Peyer's patch (tissue), 4 donors: ENCODE data around the gene ZNF33A. TPM values are rescaled to one million over a fixed set of nuclear protein-coding genes. Genes with fewer than 3 reads are reported as not detected.

Source experiments
- DNase-seq, 3 donors: peaks; one replicate each; pipeline ENCODE4 v3.0.0-alpha.2; 2017 to 2019
- H3K27ac ChIP-seq, 4 donors: fragments of 200-600 bp; sonication (generic); one replicate each; pipeline ENCODE4 v1.5.1; 2016 to 2019
- H3K27me3 ChIP-seq, 2 donors: fragments of 200-600 bp; sonication (generic); one replicate each; pipeline ENCODE4 v1.5.1; 2019
- H3K36me3 ChIP-seq, 3 donors: fragments of 200-600 bp; sonication (generic); one replicate each; pipeline ENCODE4 v1.5.1; 2016 to 2019
- H3K4me1 ChIP-seq, 4 donors: fragments of 200-600 bp; sonication (generic); one replicate each; pipeline ENCODE4 v1.5.1; 2016 to 2019
- H3K4me3 ChIP-seq, 4 donors: fragments of 200-600 bp; sonication (generic); 1 replicate in 3 of 4; 2 replicates in 1 of 4; pipeline ENCODE4 v1.5.1; 2016 to 2019; ENCODE audit warnings: mild to moderate bottlenecking in 1 of 4
- H3K9me3 ChIP-seq, 4 donors: fragments of 200-600 bp; sonication (generic); one replicate each; pipeline ENCODE4 v1.5.1; 2016 to 2019; ENCODE audit warnings: mild to moderate bottlenecking in 1 of 4
- POLR2A ChIP-seq, 2 donors: fragments of 450-650 bp; IDR thresholded peaks; one replicate each; pipeline ENCODE4 v1.5.1; 2017; ENCODE audit warnings: antibody characterized with exemption in 2 of 2, mild to moderate bottlenecking in 2 of 2, moderate library complexity in 2 of 2
- total RNA-seq, 4 donors: library from RNA; depleted of rRNA; stranded (reverse); fragments of >200 nt; gene quantifications; one replicate each; pipeline ENCODE4 v1.1.0, GENCODE V29; 2016
- TF ChIP-seq, protein P1 (sequence below), 6 experiments: fragments of 450-650 bp in 4 of 6; fragments of 200-600 bp in 2 of 6; sonication (generic) in 1 of 6; IDR thresholded peaks; one replicate each; pipeline ENCODE4 v1.5.1; 2017 to 2019; ENCODE audit warnings: antibody characterized with exemption in 6 of 6, mild to moderate bottlenecking in 3 of 6, moderate library complexity in 1 of 6

ZNF33A gene
- 10 to 100 TPM; 33.8 to 62.3 (median 37.4) TPM for total RNA-seq

DNA sequence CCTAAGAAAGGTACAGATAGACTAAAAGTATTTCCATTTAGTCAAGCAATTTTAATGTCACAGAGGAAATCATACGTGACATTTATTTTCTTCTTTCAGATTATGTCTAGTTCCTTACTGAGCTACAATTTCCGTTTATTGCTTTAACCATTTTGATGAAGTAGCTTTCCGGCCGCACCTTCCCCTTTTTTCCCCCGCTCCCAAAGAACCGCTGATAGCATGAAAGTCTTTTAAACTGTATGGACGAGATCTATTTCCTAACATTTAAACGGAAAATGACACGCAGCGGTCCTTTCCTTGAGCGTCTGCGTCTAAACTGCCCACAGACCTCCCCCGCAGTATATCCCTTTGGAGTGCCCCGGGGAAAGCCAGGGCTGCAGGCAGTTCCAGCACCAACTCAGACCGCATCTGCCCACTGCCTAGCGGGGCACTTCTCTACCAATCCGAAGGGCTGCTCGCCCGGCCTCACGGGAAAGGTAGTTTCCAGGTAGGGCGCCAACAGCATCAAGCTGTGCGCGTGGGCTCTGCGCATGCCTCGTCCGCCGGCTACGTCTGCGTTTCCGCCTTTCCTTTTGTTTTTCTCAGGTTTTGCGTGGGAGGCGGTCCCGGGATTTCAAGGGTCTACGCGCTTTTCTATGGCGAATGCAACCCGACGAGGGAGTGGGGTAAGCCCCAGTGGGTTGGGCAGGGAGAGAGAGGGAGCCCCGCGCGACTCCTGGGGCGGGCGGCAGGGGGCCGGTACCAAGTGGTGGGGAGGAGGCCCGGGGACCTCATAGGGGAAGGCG lies at the start of gene ZNF33A:
Gene ZNF33A (plus strand): TSS at position 557 of the 785 bp plus-strand sequence. CDS start 1,667 bp downstream, outside the sequence.
- TF ChIP-seq POLR2A (IDR thresholded peaks at IDR 0.05): peak; percentile 37 to 59
- TF ChIP-seq, protein P1, sequence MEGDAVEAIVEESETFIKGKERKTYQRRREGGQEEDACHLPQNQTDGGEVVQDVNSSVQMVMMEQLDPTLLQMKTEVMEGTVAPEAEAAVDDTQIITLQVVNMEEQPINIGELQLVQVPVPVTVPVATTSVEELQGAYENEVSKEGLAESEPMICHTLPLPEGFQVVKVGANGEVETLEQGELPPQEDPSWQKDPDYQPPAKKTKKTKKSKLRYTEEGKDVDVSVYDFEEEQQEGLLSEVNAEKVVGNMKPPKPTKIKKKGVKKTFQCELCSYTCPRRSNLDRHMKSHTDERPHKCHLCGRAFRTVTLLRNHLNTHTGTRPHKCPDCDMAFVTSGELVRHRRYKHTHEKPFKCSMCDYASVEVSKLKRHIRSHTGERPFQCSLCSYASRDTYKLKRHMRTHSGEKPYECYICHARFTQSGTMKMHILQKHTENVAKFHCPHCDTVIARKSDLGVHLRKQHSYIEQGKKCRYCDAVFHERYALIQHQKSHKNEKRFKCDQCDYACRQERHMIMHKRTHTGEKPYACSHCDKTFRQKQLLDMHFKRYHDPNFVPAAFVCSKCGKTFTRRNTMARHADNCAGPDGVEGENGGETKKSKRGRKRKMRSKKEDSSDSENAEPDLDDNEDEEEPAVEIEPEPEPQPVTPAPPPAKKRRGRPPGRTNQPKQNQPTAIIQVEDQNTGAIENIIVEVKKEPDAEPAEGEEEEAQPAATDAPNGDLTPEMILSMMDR (IDR thresholded peaks at IDR 0.05): peak in 1 of 6 experiments; percentile 16
- peaks cover 0 to 12% (median 0%) of the 10 kb centered on the region in 3 donors for H3K36me3 ChIP-seq
- peak within 1 kb of the TSS; percentile 79 to 91 (median 86) for H3K4me3 ChIP-seq
- no peaks in the 10 kb centered on the region for H3K27me3 ChIP-seq
- DNase-seq: peak; percentile 94 to 97 (median 94)
- H3K4me1 ChIP-seq: peaks cover 0 to 10% (median 0%) of the 10 kb centered on the region in 4 donors
- no peaks in the 10 kb centered on the region for H3K9me3 ChIP-seq
- H3K27ac ChIP-seq: peak within 1 kb of the TSS; percentile 98 to 100 (median 99)

DNA sequence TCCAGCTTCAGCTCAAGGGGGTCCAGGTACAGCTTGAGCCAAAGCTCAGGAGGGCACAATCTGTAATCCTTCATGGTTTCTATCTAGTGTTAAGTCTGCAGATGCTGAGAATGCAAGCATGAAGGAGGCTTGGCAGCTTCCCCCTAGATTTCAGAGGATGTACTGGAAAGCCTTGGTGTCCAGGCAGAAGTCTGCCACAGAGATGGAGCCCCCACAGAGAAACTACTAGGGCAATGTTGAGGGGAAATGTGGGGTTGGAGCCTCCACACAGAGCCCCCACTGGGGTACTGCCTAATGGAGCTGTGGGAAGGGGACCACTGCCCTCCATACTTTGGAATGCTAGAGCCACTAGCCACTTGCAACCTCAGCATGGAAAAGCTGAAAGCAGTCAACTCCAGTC lies 45.5 kb upstream of the ZNF33A start:
- H3K9me3 ChIP-seq: peaks cover 0 to 9% (median 0%) of the 10 kb centered on the region in 4 donors
- H3K27ac ChIP-seq: no peak overlapping the region
- no peak for DNase-seq
- TF ChIP-seq, protein P1 (IDR thresholded peaks at IDR 0.05): no peak
- TF ChIP-seq POLR2A (IDR thresholded peaks at IDR 0.05): no peak
- H3K4me3 ChIP-seq: no peak overlapping the region
- H3K4me1 ChIP-seq: no peaks in the 10 kb centered on the region
- H3K27me3 ChIP-seq: no peaks in the 10 kb centered on the region
- peaks cover 0 to 12% (median 0%) of the 10 kb centered on the region in 3 donors for H3K36me3 ChIP-seq

DNA sequence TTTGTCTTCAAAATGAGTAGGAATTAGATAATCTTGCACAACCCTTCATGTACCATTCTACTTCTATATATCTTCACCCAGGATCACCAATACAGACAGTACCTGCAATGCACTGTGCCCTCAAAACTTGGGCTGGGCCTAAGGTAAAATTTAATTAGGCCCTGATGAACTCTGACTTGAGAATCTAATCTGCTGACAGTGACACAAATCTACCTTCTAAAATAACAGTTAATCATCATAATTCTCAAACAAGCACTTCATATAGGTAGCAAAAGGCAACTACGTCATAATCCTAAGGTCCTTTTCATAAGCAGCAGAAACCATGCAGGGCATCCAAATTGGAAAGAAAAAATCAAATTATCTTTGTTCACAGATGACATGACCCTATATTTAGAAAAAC lies 38.1 kb upstream of the ZNF33A start:
- Histone ChIP-seq H3K4me3 (no peak overlapping the region), H3K27ac (no peak overlapping the region), H3K9me3 (no peaks in the 10 kb centered on the region), H3K36me3 (peaks cover 0 to 12% (median 0%) of the 10 kb centered on the region in 3 donors), H3K4me1 (no peaks in the 10 kb centered on the region), H3K27me3 (no peaks in the 10 kb centered on the region)
- DNase-seq: no peak
- TF ChIP-seq POLR2A (IDR thresholded peaks at IDR 0.05): no peak
- TF ChIP-seq, protein P1 (IDR thresholded peaks at IDR 0.05): no peak

DNA sequence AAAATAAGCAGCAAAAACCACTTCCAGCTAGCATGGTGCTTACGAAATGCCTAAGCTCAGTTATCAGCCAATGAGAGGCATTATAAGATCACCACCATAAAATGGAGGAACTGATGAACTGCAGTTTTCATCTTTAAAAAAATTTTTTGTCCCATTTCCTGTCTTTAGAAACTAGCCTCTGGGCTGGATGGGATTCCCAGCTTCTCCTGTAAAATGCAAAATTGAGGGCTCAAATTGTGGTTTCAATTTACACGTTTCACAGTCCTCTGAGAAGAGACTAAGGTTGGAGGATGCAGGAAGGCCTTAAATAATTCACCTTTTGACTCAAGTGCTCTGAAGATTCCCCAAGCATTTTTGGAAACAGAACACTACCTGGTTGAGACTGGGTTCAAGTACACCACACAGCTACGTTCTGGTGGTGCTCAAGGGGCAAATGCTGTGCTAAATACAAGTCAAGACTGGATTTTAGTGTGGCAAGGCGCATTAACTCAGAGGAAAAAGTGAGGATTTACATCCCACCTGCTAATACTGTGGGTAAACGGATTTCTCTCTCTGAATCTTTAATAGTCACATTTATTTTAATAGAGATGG lies 35.0 kb upstream of the ZNF33A start:
- Histone ChIP-seq H3K9me3 (no peaks in the 10 kb centered on the region), H3K4me1 (no peaks in the 10 kb centered on the region), H3K4me3 (peak overlapping the region; percentile 71 to 99 (median 78)), H3K27me3 (no peaks in the 10 kb centered on the region), H3K36me3 (peaks cover 0 to 7% (median 0%) of the 10 kb centered on the region in 3 donors), H3K27ac (peak overlapping the region; percentile 97 to 99 (median 98))
- no peak for DNase-seq
- TF ChIP-seq, protein P1 (IDR thresholded peaks at IDR 0.05): no peak
- no peak for TF ChIP-seq POLR2A (IDR thresholded peaks at IDR 0.05)

DNA sequence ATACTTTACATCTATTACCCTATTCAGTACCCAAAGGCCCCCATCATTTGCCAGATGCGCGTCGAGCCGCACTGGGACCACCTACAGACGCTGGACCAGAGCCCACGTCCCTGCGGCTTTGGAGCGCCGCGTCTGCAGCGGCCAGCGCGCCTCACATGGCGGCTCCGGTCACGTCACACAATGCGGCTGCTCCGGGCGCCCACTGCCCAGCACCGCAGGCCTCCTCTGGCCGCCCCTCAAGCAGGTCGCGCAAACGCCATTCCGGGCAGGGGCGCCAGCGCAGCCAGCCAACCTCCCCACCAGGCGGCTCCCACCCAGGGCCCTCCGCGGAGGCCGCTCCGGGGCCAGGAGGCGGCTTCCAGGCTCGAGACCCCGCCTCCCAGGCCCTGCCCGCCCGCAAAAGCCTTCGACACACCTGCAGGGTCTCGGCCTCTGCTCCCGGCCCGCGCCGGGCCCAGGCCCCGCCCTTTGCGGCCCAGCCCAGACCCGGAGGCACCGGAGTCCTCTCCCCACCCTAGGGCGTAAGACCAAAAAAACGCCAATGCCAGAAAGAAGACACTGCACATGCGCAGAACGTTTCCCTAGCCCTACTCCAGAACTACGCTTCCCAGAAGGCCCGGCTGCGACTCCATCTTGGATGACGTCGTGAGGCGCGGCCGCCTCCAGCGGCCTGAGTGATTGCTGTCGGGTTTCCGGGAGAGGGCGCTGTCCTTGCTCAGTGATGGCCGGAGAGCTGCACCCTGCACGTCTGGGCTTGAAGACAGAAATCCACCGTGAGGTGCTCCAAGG lies 34.2 kb upstream of the ZNF33A start, which contains the start of gene ZNF25:
Gene ZNF25 (minus strand): TSS at position 557 of the 789 bp plus-strand sequence. CDS start 4,925 bp downstream, outside the sequence.
- Histone ChIP-seq H3K4me3 (peak within 1 kb of the TSS; percentile 71 to 99 (median 78)), H3K9me3 (no peaks in the 10 kb centered on the region), H3K27ac (peak within 1 kb of the TSS; percentile 97 to 99 (median 98)), H3K36me3 (no peaks in the 10 kb centered on the region), H3K27me3 (no peaks in the 10 kb centered on the region), H3K4me1 (no peaks in the 10 kb centered on the region)
- TF ChIP-seq POLR2A (IDR thresholded peaks at IDR 0.05): peak; percentile 61 to 64
- TF ChIP-seq, protein P1 (IDR thresholded peaks at IDR 0.05): peak; percentile 83 to 96 (median 94)
- DNase-seq: peak; percentile 98 to 99 (median 99)
